Measurements from ENCODE around the gene ZAR1L.

ZAR1L gene

DNA sequence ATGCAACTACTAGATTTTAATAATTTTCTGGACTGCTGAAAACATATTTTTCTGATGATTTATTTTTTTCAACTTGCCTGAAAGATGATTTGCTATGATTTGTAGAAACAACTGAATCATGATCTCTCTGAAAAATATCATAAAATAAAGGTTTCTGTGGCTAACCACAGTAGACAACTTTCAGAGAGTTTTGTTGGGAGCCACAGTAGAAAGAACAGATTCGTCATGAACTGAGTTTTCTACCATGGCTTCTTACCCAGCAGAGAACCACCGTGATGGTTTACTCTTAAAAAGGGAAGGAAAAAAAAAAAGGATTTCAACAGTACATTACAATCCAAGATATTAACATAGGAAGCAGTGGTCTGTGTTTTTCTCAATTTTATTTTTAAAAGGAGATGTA is 18.0 kb downstream of the ZAR1L start:
- Histone ChIP-seq H3K14ac (ENCODE audit: low read length) (no peak overlapping the region), H3K4me1 (ENCODE audit: control insufficient read depth in 2 of 2, insufficient read depth in 1 of 2, low read depth in 1 of 2, low read length in 2 of 2) (peaks cover 0 to 2% of the 10 kb centered on the region in 2 donors), H3K27me3 (ENCODE audit: control insufficient read depth in 3 of 3, insufficient read depth in 3 of 3, low read depth in 1 of 3, low read length in 3 of 3) (no peaks in the 10 kb centered on the region), H3K27ac (replicated peaks; ENCODE audit: low read length) (no peak overlapping the region), H2BK120ac (ENCODE audit: low read depth, low read length) (no peak overlapping the region), H3K36me3 (replicated peaks in 1 of 2; ENCODE audit: control insufficient read depth in 2 of 2, insufficient read depth in 2 of 2, low read length in 2 of 2) (no peaks in the 10 kb centered on the region), H3K23ac (ENCODE audit: low read depth, low read length, poor library complexity) (no peak overlapping the region), H2BK12ac (ENCODE audit: low read length) (no peak overlapping the region), H3K79me1 (ENCODE audit: low read depth, low read length) (no peaks in the 10 kb centered on the region), H4K91ac (ENCODE audit: low read depth, low read length, poor library complexity) (no peak overlapping the region), H4K8ac (ENCODE audit: low read depth, low read length) (no peak overlapping the region), H3K4me3 (ENCODE audit: low read length in 2 of 2) (no peak overlapping the region), H3K4ac (ENCODE audit: low read length) (no peak overlapping the region), H3K4me2 (ENCODE audit: insufficient read depth, low read length, poor library complexity, severe bottlenecking) (no peak overlapping the region), H3K9ac (ENCODE audit: low read depth, low read length, poor library complexity) (no peak overlapping the region), H2AFZ (ENCODE audit: low read length) (no peak overlapping the region), H2BK15ac (ENCODE audit: low read length) (no peak overlapping the region), H3K9me3 (replicated peaks in 1 of 2; ENCODE audit: control insufficient read depth in 2 of 2, insufficient read depth in 1 of 2, low read depth in 1 of 2, low read length in 2 of 2) (no peaks in the 10 kb centered on the region), H2AK5ac (ENCODE audit: low read depth, low read length) (no peak overlapping the region), H2BK5ac (ENCODE audit: low read length) (no peak overlapping the region), H3K18ac (ENCODE audit: low read length) (no peak overlapping the region)
- WGBS, 2 donors (ENCODE audit: extremely low coverage in 2 of 2, insufficient read length in 2 of 2, insufficient replicate concordance in 1 of 2): no CpG with 5 or more reads among the region's 2 CpGs
- DNase-seq (ENCODE audit: low spot score): no peak

DNA sequence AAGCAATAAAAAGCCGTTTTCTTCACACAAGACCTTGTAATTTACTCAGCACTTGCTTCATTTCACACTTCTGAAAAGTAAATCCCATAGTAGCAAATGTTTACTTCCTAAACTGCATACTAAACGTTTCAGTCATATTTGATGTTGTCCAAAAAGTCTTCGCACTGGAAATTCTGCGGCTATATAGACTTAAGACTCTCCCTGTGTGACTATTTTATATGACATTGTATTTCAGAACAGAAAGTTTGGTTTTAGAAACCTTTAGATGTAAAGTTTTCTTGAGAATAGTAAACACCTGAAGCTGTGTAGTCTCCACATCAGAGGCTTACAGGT is 29.6 kb downstream of the ZAR1L start:
- H3K4ac ChIP-seq (ENCODE audit: low read length): no peak overlapping the region
- peaks cover 0 to 2% of the 10 kb centered on the region in 2 donors for H3K36me3 ChIP-seq (replicated peaks in 1 of 2; ENCODE audit: control insufficient read depth in 2 of 2, insufficient read depth in 2 of 2, low read length in 2 of 2)
- H3K18ac ChIP-seq (ENCODE audit: low read length): no peak overlapping the region
- no peak overlapping the region for H3K9ac ChIP-seq (ENCODE audit: low read depth, low read length, poor library complexity)
- no peak overlapping the region for H4K8ac ChIP-seq (ENCODE audit: low read depth, low read length)
- no CpG with 5 or more reads among the region's 4 CpGs for WGBS, 2 donors (ENCODE audit: extremely low coverage in 2 of 2, insufficient read length in 2 of 2, insufficient replicate concordance in 1 of 2)
- no peaks in the 10 kb centered on the region for H3K27me3 ChIP-seq (ENCODE audit: control insufficient read depth in 3 of 3, insufficient read depth in 3 of 3, low read depth in 1 of 3, low read length in 3 of 3)
- H4K91ac ChIP-seq (ENCODE audit: low read depth, low read length, poor library complexity): no peak overlapping the region
- H3K79me1 ChIP-seq (ENCODE audit: low read depth, low read length): no peaks in the 10 kb centered on the region
- H3K9me3 ChIP-seq (replicated peaks in 1 of 2; ENCODE audit: control insufficient read depth in 2 of 2, insufficient read depth in 1 of 2, low read depth in 1 of 2, low read length in 2 of 2): no peaks in the 10 kb centered on the region
- no peak overlapping the region for H2BK15ac ChIP-seq (ENCODE audit: low read length)
- no peak overlapping the region for H2AK5ac ChIP-seq (ENCODE audit: low read depth, low read length)
- peak overlapping the region; percentile 52 for H3K27ac ChIP-seq (replicated peaks; ENCODE audit: low read length)
- H3K4me3 ChIP-seq (ENCODE audit: low read length in 2 of 2): no peak overlapping the region
- no peak overlapping the region for H3K4me2 ChIP-seq (ENCODE audit: insufficient read depth, low read length, poor library complexity, severe bottlenecking)
- no peak overlapping the region for H3K23ac ChIP-seq (ENCODE audit: low read depth, low read length, poor library complexity)
- peak overlapping the region; percentile 87 for H2AFZ ChIP-seq (ENCODE audit: low read length)
- no peak overlapping the region for H2BK120ac ChIP-seq (ENCODE audit: low read depth, low read length)
- H2BK12ac ChIP-seq (ENCODE audit: low read length): no peak overlapping the region
- peaks cover 7 to 11% of the 10 kb centered on the region in 2 donors for H3K4me1 ChIP-seq (ENCODE audit: control insufficient read depth in 2 of 2, insufficient read depth in 1 of 2, low read depth in 1 of 2, low read length in 2 of 2)
- H3K14ac ChIP-seq (ENCODE audit: low read length): no peak overlapping the region
- no peak for DNase-seq (ENCODE audit: low spot score)
- no peak overlapping the region for H2BK5ac ChIP-seq (ENCODE audit: low read length)

DNA sequence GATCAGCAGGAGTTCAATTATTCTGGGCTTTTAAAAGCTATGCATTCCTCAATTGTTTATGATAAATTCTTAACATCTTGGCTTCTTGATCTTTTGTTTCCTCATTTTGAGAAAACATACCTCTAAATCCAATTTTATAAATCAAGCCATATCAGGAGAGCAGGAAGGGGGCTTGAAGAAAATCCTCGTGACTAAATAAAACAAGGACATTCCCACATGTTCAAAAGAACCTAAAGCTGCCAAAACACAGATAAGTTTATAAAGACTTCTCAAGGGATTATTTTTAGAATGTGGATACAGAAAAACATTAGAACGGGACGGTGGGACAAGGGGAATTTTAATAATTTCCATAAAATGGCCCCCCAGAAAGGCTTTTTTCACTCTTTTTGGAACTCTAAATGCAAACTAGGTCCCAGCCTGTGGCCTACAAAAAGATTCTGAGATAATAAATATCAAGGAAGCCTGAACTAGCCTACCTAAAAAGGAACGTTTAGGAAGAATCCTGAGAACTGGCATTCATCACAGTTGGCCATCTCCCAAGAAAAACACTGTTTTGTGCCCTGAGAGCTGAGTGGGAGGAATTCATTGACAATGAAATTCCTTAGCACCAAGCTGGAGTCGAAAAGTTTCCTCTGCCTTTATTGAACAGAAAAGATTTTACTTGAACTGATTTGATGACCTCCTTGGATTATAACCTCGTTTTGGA is 30.1 kb downstream of the ZAR1L start:
- no CpG with 5 or more reads among the region's 6 CpGs for WGBS, 2 donors (ENCODE audit: extremely low coverage in 2 of 2, insufficient read length in 2 of 2, insufficient replicate concordance in 1 of 2)
- H3K9me3 ChIP-seq (replicated peaks in 1 of 2; ENCODE audit: control insufficient read depth in 2 of 2, insufficient read depth in 1 of 2, low read depth in 1 of 2, low read length in 2 of 2): no peaks in the 10 kb centered on the region
- no peak overlapping the region for H2BK12ac ChIP-seq (ENCODE audit: low read length)
- H4K8ac ChIP-seq (ENCODE audit: low read depth, low read length): no peak overlapping the region
- H2BK5ac ChIP-seq (ENCODE audit: low read length): no peak overlapping the region
- H3K4me2 ChIP-seq (ENCODE audit: insufficient read depth, low read length, poor library complexity, severe bottlenecking): no peak overlapping the region
- no peak overlapping the region for H3K9ac ChIP-seq (ENCODE audit: low read depth, low read length, poor library complexity)
- no peaks in the 10 kb centered on the region for H3K79me1 ChIP-seq (ENCODE audit: low read depth, low read length)
- H3K4ac ChIP-seq (ENCODE audit: low read length): no peak overlapping the region
- H3K23ac ChIP-seq (ENCODE audit: low read depth, low read length, poor library complexity): no peak overlapping the region
- no peak overlapping the region for H2BK120ac ChIP-seq (ENCODE audit: low read depth, low read length)
- H2AFZ ChIP-seq (ENCODE audit: low read length): peak overlapping the region; percentile 87
- no peak overlapping the region for H4K91ac ChIP-seq (ENCODE audit: low read depth, low read length, poor library complexity)
- H3K27me3 ChIP-seq (ENCODE audit: control insufficient read depth in 3 of 3, insufficient read depth in 3 of 3, low read depth in 1 of 3, low read length in 3 of 3): no peaks in the 10 kb centered on the region
- no peak overlapping the region for H2BK15ac ChIP-seq (ENCODE audit: low read length)
- peak overlapping the region; percentile 52 for H3K27ac ChIP-seq (replicated peaks; ENCODE audit: low read length)
- H3K36me3 ChIP-seq (replicated peaks in 1 of 2; ENCODE audit: control insufficient read depth in 2 of 2, insufficient read depth in 2 of 2, low read length in 2 of 2): peaks cover 0 to 2% of the 10 kb centered on the region in 2 donors
- H2AK5ac ChIP-seq (ENCODE audit: low read depth, low read length): no peak overlapping the region
- peak; percentile 11 for DNase-seq (ENCODE audit: low spot score)
- H3K4me1 ChIP-seq (ENCODE audit: control insufficient read depth in 2 of 2, insufficient read depth in 1 of 2, low read depth in 1 of 2, low read length in 2 of 2): peaks cover 4 to 11% of the 10 kb centered on the region in 2 donors
- no peak overlapping the region for H3K18ac ChIP-seq (ENCODE audit: low read length)
- no peak overlapping the region for H3K14ac ChIP-seq (ENCODE audit: low read length)
- no peak overlapping the region for H3K4me3 ChIP-seq (ENCODE audit: low read length in 2 of 2)

DNA sequence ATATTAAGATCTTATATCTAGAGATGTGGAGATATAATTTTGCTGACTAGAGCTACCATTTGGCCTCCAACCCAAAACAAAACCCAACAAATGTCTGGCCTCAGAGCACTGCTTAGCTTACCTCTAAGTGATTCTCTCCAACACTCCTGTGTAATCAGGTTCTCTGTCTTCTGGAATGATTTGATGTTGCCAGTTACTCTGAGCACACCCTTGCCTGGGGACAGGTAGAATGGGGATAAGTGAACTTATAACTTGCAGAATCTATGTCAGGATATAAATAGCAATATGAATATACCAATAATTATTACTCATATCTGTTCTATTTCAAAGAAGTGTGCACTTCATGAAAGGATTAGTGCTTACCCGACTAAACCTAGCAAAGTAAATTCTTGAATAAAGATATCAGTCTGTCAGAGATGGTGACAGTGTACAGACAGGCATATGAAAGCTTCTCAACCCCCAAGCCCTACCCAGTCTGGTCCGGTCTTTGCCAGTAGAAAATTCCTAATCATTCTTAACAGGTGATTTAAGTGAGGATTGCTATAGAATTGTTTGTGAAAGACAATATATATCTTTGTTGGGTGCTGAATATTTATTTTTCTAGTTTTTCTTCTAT is 33.0 kb downstream of the ZAR1L start:
- Histone ChIP-seq H3K4me1 (ENCODE audit: control insufficient read depth in 2 of 2, insufficient read depth in 1 of 2, low read depth in 1 of 2, low read length in 2 of 2) (peaks cover 4 to 11% of the 10 kb centered on the region in 2 donors), H2AK5ac (ENCODE audit: low read depth, low read length) (no peak overlapping the region), H2BK15ac (ENCODE audit: low read length) (no peak overlapping the region), H4K8ac (ENCODE audit: low read depth, low read length) (no peak overlapping the region), H2AFZ (ENCODE audit: low read length) (no peak overlapping the region), H3K23ac (ENCODE audit: low read depth, low read length, poor library complexity) (no peak overlapping the region), H3K18ac (ENCODE audit: low read length) (no peak overlapping the region), H3K36me3 (replicated peaks in 1 of 2; ENCODE audit: control insufficient read depth in 2 of 2, insufficient read depth in 2 of 2, low read length in 2 of 2) (peaks cover 0 to 2% of the 10 kb centered on the region in 2 donors), H2BK120ac (ENCODE audit: low read depth, low read length) (no peak overlapping the region), H2BK5ac (ENCODE audit: low read length) (no peak overlapping the region), H3K27ac (replicated peaks; ENCODE audit: low read length) (no peak overlapping the region), H3K9me3 (replicated peaks in 1 of 2; ENCODE audit: control insufficient read depth in 2 of 2, insufficient read depth in 1 of 2, low read depth in 1 of 2, low read length in 2 of 2) (no peaks in the 10 kb centered on the region), H3K79me1 (ENCODE audit: low read depth, low read length) (no peaks in the 10 kb centered on the region), H2BK12ac (ENCODE audit: low read length) (no peak overlapping the region), H3K27me3 (ENCODE audit: control insufficient read depth in 3 of 3, insufficient read depth in 3 of 3, low read depth in 1 of 3, low read length in 3 of 3) (no peaks in the 10 kb centered on the region), H3K9ac (ENCODE audit: low read depth, low read length, poor library complexity) (no peak overlapping the region), H4K91ac (ENCODE audit: low read depth, low read length, poor library complexity) (no peak overlapping the region), H3K4me3 (ENCODE audit: low read length in 2 of 2) (no peak overlapping the region), H3K4me2 (ENCODE audit: insufficient read depth, low read length, poor library complexity, severe bottlenecking) (no peak overlapping the region), H3K4ac (ENCODE audit: low read length) (no peak overlapping the region), H3K14ac (ENCODE audit: low read length) (no peak overlapping the region)
- WGBS, 2 donors (ENCODE audit: extremely low coverage in 2 of 2, insufficient read length in 2 of 2, insufficient replicate concordance in 1 of 2): no CpG with 5 or more reads among the region's 2 CpGs
- DNase-seq (ENCODE audit: low spot score): no peak

All from neuronal stem cell (in vitro differentiated cells).